HL-60/S4 treated with phorbol 12-myristate 13-acetate at 8.2 ng/mL for 4 days and 3 days (cell line): ENCODE measurements around the gene EFCAB7.
"Not testable (repeated sequence)": the region's sequence is repeated elsewhere in the genome, so short reads cannot be mapped to it uniquely, and the experiment has no call there.

Experiments
- in situ Hi-C: fragments of 300-500 bp; cut with MboI; formaldehyde crosslinking; loops from 2 replicates; pipeline ENCODE4 v1.15.0; 2022; ENCODE audit warnings: low sequenced_read_pairs

EFCAB7 gene

DNA sequence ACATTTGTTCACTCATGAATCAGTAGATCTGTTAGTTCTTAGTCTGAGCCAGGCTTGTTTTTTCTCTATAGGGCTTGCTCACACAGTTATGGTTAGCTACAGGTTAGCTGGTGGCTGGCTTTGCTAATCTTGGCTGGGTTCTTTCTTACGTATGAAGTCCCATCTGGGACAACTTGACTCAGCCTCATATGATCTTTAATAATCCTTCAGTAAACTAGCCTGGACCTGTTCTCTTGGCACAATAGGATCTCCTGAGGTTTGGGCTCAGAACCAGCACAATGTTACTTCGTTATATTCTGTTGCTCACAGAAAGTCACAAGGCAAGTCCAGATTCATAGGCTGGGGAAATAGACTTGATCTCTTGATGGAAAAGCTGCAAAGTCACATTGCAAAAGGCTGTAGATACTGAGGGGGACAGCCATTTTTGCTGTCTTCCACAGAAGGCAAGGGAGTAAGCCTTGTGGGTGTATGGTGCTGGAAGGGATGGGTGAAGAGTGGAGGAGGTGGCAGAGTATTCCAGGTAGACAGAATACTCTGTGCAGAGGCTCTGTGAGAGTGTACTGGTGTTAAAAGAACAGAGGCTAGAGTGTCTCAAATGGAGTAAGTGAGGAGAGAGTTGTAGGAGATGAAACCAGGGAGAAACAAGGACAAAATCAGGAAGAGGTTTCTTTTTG lies 24.4 kb downstream of the EFCAB7 start:
- in situ Hi-C loops: no loop called here

- in situ Hi-C loops: no loop called here
Measured at GRCh38 chr1:63548303-63548702, 25.0 kb downstream of the EFCAB7 start.

- in situ Hi-C loops: no loop called here
Measured at GRCh38 chr1:63548877-63549276, 25.6 kb downstream of the EFCAB7 start.

DNA sequence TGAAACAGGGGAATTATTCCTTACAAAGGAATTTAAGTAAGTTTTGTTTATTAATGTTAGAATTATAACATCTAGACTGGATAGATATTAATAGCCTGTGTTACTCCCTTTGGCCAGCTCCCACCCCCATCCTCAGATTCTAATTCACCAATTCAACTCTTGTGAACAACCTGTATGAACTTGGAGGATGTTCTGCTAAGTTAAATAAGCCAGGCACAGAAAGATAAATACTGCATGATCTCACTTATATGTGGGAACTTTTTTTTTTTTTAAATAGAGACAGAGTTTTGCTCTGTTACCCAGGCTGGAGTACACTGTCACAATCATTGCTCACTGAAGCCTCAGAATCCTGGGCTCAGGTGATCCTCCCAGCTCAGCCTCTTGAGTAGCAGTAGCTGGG lies 32.2 kb downstream of the EFCAB7 start:
- in situ Hi-C loops: no loop called here

DNA sequence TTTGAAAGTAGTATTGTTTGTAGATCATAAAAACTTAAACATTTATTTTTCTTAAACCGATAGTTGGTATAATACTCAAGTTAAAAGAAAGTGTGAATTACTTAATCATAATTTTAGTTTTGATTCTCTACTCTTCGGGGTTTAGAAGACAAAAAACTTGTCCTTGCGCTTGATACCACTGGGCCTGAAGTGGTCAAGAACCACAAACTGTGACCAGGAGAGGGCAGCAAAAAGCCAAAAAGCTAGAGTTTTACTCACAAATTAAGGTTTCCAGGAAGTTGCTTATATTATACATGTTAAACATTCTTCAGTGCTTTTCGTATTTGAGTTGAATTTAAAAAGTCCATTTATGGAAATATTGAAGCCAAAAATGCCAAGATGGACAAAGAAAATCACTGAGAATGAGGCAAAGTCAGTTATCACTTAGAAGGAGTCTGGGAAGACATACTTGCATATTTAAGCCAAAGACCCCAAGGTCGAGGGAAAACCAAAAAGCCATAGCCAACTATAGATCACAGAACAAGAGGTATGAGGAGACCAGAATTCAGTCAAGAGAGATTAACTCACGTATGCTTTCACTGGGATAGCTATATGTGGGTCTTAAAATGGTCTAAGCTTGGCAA lies 34.2 kb downstream of the EFCAB7 start:
- in situ Hi-C loops: no loop called here

- in situ Hi-C loops: no loop called here
Measured at GRCh38 chr1:63559357-63559756, 36.0 kb downstream of the EFCAB7 start.

GRCh38 chr1:63563745-63564144 lies 40.4 kb downstream of the EFCAB7 start:
- in situ Hi-C loops: no loop called here

GRCh38 chr1:63569068-63569467 lies 45.7 kb downstream of the EFCAB7 start:
- in situ Hi-C loops: no loop called here

- in situ Hi-C loops: no loop called here
Measured at GRCh38 chr1:63569640-63570316, 46.5 kb downstream of the EFCAB7 start.

DNA sequence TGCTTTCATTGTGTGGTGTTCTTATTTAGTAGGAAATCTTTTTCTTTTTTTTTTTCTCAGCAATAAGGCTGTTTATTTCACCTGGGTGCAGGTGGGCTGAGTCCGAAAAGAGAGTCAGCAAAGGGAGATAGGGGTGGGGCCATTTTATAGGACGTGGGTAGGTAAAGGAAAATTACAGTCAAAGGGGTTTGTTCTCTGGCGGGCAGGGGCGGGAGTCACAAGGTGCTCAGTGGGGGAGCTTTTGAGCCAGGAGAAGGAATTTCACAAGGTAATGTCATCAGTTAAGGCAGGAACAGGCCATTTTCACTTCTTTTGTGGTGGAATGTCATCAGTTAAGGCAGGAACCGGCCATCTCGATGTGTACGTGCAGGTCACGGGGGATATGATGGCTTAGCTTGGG lies 49.4 kb downstream of the EFCAB7 start:
- in situ Hi-C loops: not testable (repeated sequence)

GRCh38 chr1:63574203-63574796 lies 51.0 kb downstream of the EFCAB7 start:
- in situ Hi-C loops: not testable (repeated sequence)

GRCh38 chr1:63575340-63575826 lies 52.1 kb downstream of the EFCAB7 start:
- in situ Hi-C loops: no loop called here

DNA sequence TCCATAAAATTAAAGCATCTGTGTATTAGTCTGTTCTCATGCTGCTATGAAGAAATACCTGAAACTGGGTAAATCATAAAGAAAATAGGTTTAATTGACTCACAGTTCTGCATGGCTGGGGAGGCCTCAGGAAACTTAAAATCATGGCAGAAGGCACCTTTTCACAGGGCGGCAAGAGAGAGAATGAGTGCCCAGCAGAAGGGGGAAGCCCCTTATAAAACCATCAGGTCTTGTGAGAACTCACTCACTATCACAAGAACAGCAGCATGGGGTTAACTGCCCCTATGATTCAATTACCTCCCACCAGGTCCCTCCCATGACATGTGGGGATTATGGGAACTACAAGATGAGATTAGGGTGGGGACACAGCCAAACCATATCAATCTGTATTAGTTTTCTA lies 63.0 kb downstream of the EFCAB7 start:
- in situ Hi-C loops: not testable (repeated sequence)

- in situ Hi-C loops: no loop called here
Measured at GRCh38 chr1:63590166-63590560, 66.8 kb downstream of the EFCAB7 start.

DNA sequence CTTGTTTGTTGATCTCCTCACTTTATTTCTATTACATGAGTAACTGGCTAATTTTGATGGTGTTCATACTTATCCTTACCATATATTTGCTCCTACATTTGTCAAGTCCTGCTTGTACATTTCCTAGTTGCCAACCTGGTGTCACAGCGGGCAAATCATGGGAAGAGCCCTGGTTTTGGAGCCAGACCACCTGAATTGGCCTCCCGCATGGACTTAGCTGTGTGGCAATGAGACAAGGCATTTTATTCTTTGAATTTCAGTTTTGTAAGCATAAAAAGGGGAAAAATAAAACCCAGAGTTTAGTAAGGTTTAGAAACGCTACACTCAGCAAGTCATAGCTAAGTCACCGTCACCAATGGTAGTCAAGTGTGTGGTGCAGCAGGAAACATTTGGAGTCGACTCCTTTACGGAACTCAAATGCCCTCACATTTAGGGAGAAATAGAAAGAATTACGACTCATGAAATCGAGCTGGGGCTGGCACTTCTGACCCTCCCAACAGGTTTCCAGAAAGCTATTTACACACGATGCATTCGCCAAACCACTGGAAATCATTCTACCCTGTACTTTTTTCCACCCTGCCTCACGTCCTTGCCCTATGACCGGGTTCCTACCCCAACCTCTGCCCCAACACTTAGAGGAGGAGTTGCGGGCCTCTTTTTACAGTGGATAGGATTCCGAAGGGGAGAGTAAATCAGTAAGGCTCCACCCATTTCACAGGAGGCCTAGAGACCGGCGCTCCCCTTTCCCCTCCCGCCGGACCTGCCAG lies 69.4 kb downstream of the EFCAB7 start:
- in situ Hi-C loops: no loop called here

- in situ Hi-C loops: no loop called here
Measured at GRCh38 chr1:63593303-63593885, 70.1 kb downstream of the EFCAB7 start, which contains the start of gene PGM1. Gene PGM1 (plus strand): TSS chr1:63593411. CDS start chr1:63593489, 78 bp downstream.

DNA sequence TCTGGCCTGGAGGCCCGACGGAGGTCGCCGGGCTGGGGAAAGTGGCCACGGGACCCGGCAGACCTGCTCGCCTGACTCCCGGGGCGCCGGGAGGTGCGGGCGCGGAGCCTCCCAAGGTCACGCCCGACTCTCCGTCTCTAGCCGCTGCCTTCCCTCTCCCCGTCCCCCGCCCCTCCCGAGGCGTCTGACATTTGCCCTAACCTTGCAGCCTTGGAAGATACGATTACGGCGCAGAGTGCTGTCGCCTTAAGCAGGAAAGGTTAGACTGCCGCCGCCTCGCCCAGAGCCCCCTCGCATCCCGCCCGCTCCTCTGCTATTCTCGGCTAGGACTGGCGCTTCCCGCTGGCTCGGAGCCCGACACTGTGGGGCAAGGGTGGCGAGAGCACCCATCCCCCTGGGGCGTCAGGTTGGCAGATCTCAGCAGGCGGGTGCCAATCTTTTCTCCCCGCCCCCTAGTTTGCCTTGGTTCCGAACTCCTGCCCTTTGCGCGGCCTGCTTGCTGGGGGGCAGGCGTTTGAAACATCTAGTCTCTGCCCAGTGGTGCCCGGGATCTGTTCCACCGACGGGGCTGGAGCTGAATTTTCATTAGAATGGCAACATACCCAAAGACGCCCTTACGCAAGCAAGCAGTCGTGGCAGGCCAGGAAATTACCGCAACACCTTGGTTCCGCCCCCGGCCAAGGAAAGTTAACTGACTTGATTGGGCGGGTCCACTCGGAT lies 70.7 kb downstream of the EFCAB7 start:
- in situ Hi-C loops: no loop called here

DNA sequence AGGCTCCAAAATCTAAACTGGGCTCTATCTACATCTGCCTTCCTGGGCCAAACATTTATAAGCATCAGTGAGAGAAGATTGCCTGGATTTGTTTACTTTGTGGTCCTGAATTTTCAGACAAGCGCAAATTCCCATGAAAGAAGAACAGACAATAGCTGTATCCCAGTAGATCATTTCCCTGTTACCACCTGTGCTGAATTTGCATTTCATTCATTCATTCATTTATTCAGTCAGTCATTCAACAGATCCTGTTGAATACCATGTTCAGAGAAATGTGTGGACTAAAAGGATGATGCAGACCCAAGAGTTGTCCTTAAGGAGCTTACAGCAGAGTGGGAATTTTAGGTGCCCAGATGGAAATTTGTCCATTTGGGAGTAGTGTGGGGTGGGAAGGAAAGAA lies 72.1 kb downstream of the EFCAB7 start:
- in situ Hi-C loops: no loop called here

GRCh38 chr1:63599799-63600198 lies 76.5 kb downstream of the EFCAB7 start:
- in situ Hi-C loops: loop anchor here (25.0 kb wide), 1 partner anchor 538 kb away; no protein-coding TSS in a partner anchor

GRCh38 chr1:63600248-63600647 lies 76.9 kb downstream of the EFCAB7 start:
- in situ Hi-C loops: loop anchor here (25.0 kb wide), 1 partner anchor 537 kb away; no protein-coding TSS in a partner anchor
